HCT116 (cell line): ENCODE data around the gene RYR2. TPM values are rescaled to one million over a fixed set of nuclear protein-coding genes. Genes with fewer than 3 reads are reported as not detected.
A peak's percentile ranks its signal among the peaks of the same experiment; 100 is the strongest.

Experiments used
- ATAC-seq: fragments of 200-7000 bp; cut with Tn5 transposase; 2 replicates; pipeline ENCODE4 v1.9.1; 2020; ENCODE audit warnings: mild to moderate bottlenecking, moderate library complexity
- BruUV-seq: library from RNA; stranded (reverse); fragments of 400-500 nt; replicated peaks from 2 replicates; lab custom pipeline; 2021; lab: Mats Ljungman, UMichigan
- CTCF ChIA-PET: fragments of 300-600 bp; sonication (Branson Sonifier 250); formaldehyde crosslinking; loops from one replicate; lab custom pipeline; 2021; ENCODE audit warnings: antibody characterized with exemption; lab: Charles Lee
- POLR2A ChIA-PET: fragments of 300-600, 350-600 bp; sonication (Branson Sonifier 250); formaldehyde crosslinking; loops from one replicate; lab custom pipeline; 2021; ENCODE audit warnings: antibody characterized with exemption; lab: Charles Lee
- RAD21 ChIA-PET, 2 experiments: fragments of 300-600 bp; sonication (Branson Sonifier 250); formaldehyde crosslinking; loops; one replicate each; lab custom pipeline; 2023; ENCODE audit warnings: low total read pairs in 2 of 2; ENCODE audit not compliant: uncharacterized antibody in 2 of 2, unreplicated experiment in 2 of 2, low non-redundant PET in 1 of 2; lab: Charles Lee
- DNase-seq: peaks from one replicate; pipeline ENCODE4 v3.0.0-alpha.2; 2010; ENCODE audit warnings: low read depth, low spot score
- H2AFZ ChIP-seq: fragments of 200-600 bp; shearing (Covaris generic), sonication (generic); 2 replicates; pipeline ENCODE4 v1.6.1; 2017; ENCODE audit warnings: low read depth, mixed run types, mixed read lengths, antibody characterized with exemption, low read length; ENCODE audit not compliant: poor library complexity, severe bottlenecking
- H3K27ac ChIP-seq: 2 replicates; pipeline ENCODE4 v1.5.1; 2012; ENCODE audit warnings: low read depth, low read length
- H3K27me3 ChIP-seq: fragments of 200-600 bp; sonication (generic); 2 replicates; pipeline ENCODE4 v1.6.1; 2016; ENCODE audit warnings: mixed run types, low read length, mixed read lengths; ENCODE audit not compliant: insufficient read depth
- H3K36me3 ChIP-seq, 2 experiments: fragments of 200-500 bp in 1 of 2; fragments of 200-600 bp in 1 of 2; sonication (Bioruptor generic) in 1 of 2; sonication (generic) in 1 of 2; 2 replicates each; pipeline versions ENCODE4 v1.5.1 to v1.6.1; 2014 to 2016; ENCODE audit warnings: low read length in 2 of 2, inconsistent platforms in 1 of 2, mixed read lengths in 1 of 2, mixed run types in 1 of 2; ENCODE audit not compliant: insufficient read depth in 2 of 2, control insufficient read depth in 1 of 2
- H3K4me1 ChIP-seq, 2 experiments: fragments of 200-600 bp in 1 of 2; sonication (generic) in 1 of 2; 2 replicates each; pipeline versions ENCODE4 v1.5.1 to v1.6.1; 2012 to 2017; ENCODE audit warnings: low read length in 2 of 2, inconsistent platforms in 1 of 2, mild to moderate bottlenecking in 1 of 2, mixed read lengths in 1 of 2, mixed run types in 1 of 2, moderate library complexity in 1 of 2; ENCODE audit not compliant: insufficient read depth in 2 of 2, control insufficient read depth in 1 of 2
- H3K4me2 ChIP-seq: fragments of 200-600 bp; sonication (generic); 2 replicates; pipeline ENCODE4 v1.6.1; 2017; ENCODE audit warnings: mixed run types, low read length, mixed read lengths
- H3K4me3 ChIP-seq, 2 experiments: fragments of 200-600 bp in 1 of 2; sonication (generic) in 1 of 2; replicated peaks in 1 of 2; 2 replicates each; pipeline ENCODE4 v1.5.1; 2011 to 2016; ENCODE audit warnings: low read length in 2 of 2, control low read depth in 1 of 2, low read depth in 1 of 2, mild to moderate bottlenecking in 1 of 2, mixed read lengths in 1 of 2, mixed run types in 1 of 2
- H3K79me2 ChIP-seq: fragments of 200-600 bp; sonication (generic); 2 replicates; pipeline ENCODE4 v1.6.1; 2017; ENCODE audit warnings: mild to moderate bottlenecking, mixed run types, low read length, moderate library complexity, mixed read lengths; ENCODE audit not compliant: insufficient read depth
- H3K9ac ChIP-seq: fragments of 200-600 bp; sonication (generic); 2 replicates; pipeline ENCODE4 v1.6.1; 2016; ENCODE audit warnings: low read length, mixed read lengths
- H3K9me2 ChIP-seq: fragments of 200-600 bp; sonication (generic), shearing (Covaris generic); 2 replicates; pipeline ENCODE4 v1.6.1; 2017; ENCODE audit warnings: mixed run types, mild to moderate bottlenecking, moderate library complexity; ENCODE audit not compliant: insufficient read depth
- H3K9me3 ChIP-seq, 2 experiments: fragments of 200-500 bp in 1 of 2; fragments of 200-600 bp in 1 of 2; sonication (Bioruptor generic) in 1 of 2; sonication (generic) in 1 of 2; 2 replicates each; pipeline ENCODE4 v1.6.1; 2014 to 2017; ENCODE audit warnings: low read length in 2 of 2, mixed read lengths in 2 of 2, inconsistent platforms in 1 of 2, low read depth in 1 of 2, mild to moderate bottlenecking in 1 of 2, mixed run types in 1 of 2, moderate library complexity in 1 of 2; ENCODE audit not compliant: control insufficient read depth in 1 of 2, insufficient read depth in 1 of 2
- H4K20me1 ChIP-seq: fragments of 200-600 bp; sonication (generic), shearing (Covaris generic); 2 replicates; pipeline ENCODE4 v1.6.1; 2017; ENCODE audit warnings: mixed run types, mild to moderate bottlenecking, moderate library complexity; ENCODE audit not compliant: insufficient read depth
- CBX3 ChIP-seq: IDR thresholded peaks from 2 replicates; pipeline ENCODE4 v1.6.1; 2012; ENCODE audit warnings: low read depth
- ELF1 ChIP-seq: IDR thresholded peaks from 2 replicates; pipeline ENCODE4 v1.6.1; 2012; ENCODE audit warnings: low read depth, borderline replicate concordance
- EZH2phosphoT487 ChIP-seq: fragments of 200-600 bp; IDR thresholded peaks from 2 replicates; pipeline ENCODE4 v1.6.1; 2018; ENCODE audit warnings: antibody characterized with exemption, borderline replicate concordance
- FOSL1 ChIP-seq: IDR thresholded peaks from 2 replicates; pipeline ENCODE4 v1.6.1; 2012; ENCODE audit warnings: low read depth
- MAX ChIP-seq: IDR thresholded peaks from 2 replicates; pipeline ENCODE4 v1.6.1; 2012
- TCF7L2 ChIP-seq: IDR thresholded peaks from 2 replicates; pipeline ENCODE4 v1.7.0; 2011; ENCODE audit warnings: borderline replicate concordance, inconsistent platforms; ENCODE audit not compliant: insufficient read depth, insufficient read length; ENCODE audit errors: extremely low read depth
- YY1 ChIP-seq: IDR thresholded peaks from 2 replicates; pipeline ENCODE4 v1.6.1; 2011; ENCODE audit warnings: low read length, low read depth, moderate library complexity, mild to moderate bottlenecking; ENCODE audit not compliant: insufficient replicate concordance; ENCODE audit errors: extremely low read depth
- intact Hi-C: fragments of 100-400 bp; cut with micrococcal nuclease; formaldehyde crosslinking; loops from 2 replicates; pipeline ENCODE4 v1.10.0; 2022
- total RNA-seq: library from RNA; stranded (reverse); gene quantifications from one replicate; pipeline ENCODE4 v1.2.1, GENCODE V29; 2021; ENCODE audit not compliant: unreplicated experiment

RYR2 gene
- total RNA-seq, 1 experiment from 2014 or later = 0.02 TPM

GRCh38 chr1:237868817-237869600 lies 827.0 kb downstream of the RYR2 start:
- Histone ChIP-seq H3K79me2 (no peaks in the 10 kb centered on the region), H3K9me3 (peaks cover 0 to 19% of the 10 kb centered on the region in 2 experiments; a peak in 2 of 4 replicates), H3K27me3 (no peaks in the 10 kb centered on the region), H3K4me3 (no peak overlapping the region), H4K20me1 (no peaks in the 10 kb centered on the region), H3K4me2 (no peak overlapping the region), H2AFZ (no peak overlapping the region), H3K4me1 (no peaks in the 10 kb centered on the region), H3K27ac (no peak overlapping the region), H3K36me3 (no peaks in the 10 kb centered on the region), H3K9ac (no peak overlapping the region), H3K9me2 (no peaks in the 10 kb centered on the region)
- CTCF ChIA-PET = no interaction called here
- no peak for DNase-seq
- ATAC-seq = no peak
- RAD21 ChIA-PET = no interaction called here
- TF ChIP-seq CBX3 (no peak), TCF7L2 (no peak), EZH2phosphoT487 (no peak), ELF1 (no peak), MAX (no peak), YY1 (no peak)
- POLR2A ChIA-PET = no interaction called here
- intact Hi-C loops = no loop called here
- BruUV-seq = no TSS peak

GRCh38 chr1:237873487-237874211 lies 831.7 kb downstream of the RYR2 start:
- ATAC-seq = no peak
- intact Hi-C loops = no loop called here

More at GRCh38 chr1:237873487-237874211, 831.7 kb downstream of the RYR2 start:
- POLR2A ChIA-PET = no interaction called here
- Histone ChIP-seq H3K36me3 (no peaks in the 10 kb centered on the region), H3K9ac (no peak overlapping the region), H3K79me2 (no peaks in the 10 kb centered on the region), H3K4me2 (no peak overlapping the region), H3K9me2 (no peaks in the 10 kb centered on the region), H3K9me3 (peaks cover 0 to 7% of the 10 kb centered on the region in 2 experiments; a peak in 2 of 4 replicates), H3K4me1 (no peaks in the 10 kb centered on the region), H2AFZ (no peak overlapping the region), H3K4me3 (no peak overlapping the region), H3K27me3 (no peaks in the 10 kb centered on the region), H4K20me1 (no peaks in the 10 kb centered on the region), H3K27ac (no peak overlapping the region)
- CTCF ChIA-PET = no interaction called here
- RAD21 ChIA-PET = no interaction called here
- peak; percentile 94 for TF ChIP-seq TCF7L2
- TF ChIP-seq EZH2phosphoT487 = no peak
- peak; percentile 16; the same call in 1 of the 2 replicates for TF ChIP-seq FOSL1
- DNase-seq = no peak
- BruUV-seq = no TSS peak
